GM12878 (cell line): Measurements from ENCODE around the gene C2orf69.

Source experiments
- CBFB ChIP-seq: IDR thresholded peaks from 2 replicates; pipeline ENCODE4 v1.6.1; 2016; ENCODE audit warnings: antibody characterized with exemption, low read depth
- KLF5 ChIP-seq: fragments of 450-650 bp; IDR thresholded peaks from 2 replicates; pipeline ENCODE4 v1.6.1; 2014; ENCODE audit warnings: mild to moderate bottlenecking; ENCODE audit not compliant: partially characterized antibody
- POLR2A ChIP-seq: IDR thresholded peaks from 2 replicates; pipeline ENCODE4 v1.6.1; 2011; ENCODE audit warnings: low read depth, mild to moderate bottlenecking, low read length

DNA sequence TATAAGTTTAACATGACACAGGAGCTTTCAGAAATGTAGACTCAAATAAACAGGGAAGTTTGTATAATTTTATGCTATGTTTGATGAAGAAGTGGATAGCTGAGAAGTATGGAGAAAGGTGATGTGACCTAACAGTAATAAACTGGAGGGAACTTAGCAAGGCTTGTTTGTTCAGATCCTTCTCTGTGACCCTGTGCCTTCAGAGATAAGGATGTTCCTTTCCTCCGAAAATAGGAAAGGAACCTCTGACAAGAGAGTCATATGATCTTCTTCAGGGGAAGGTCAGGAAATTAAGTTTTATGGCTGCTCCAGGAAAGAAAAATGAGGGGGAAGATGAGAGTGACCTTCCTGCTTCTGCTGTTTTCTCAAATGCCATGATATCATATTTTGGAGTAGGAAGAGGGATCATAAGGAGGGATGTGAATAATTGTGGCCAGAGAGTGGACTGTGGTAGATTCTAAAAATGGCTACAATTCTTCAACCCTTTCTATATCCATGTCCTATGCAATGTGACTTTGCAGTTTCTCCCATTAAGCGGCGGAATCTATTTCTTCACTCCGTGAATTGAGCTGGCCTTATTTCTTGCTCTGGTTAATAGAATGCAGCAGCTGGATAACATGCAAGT lies 8.5 kb upstream of the C2orf69 start:
- TF ChIP-seq CBFB (no peak), POLR2A (no peak), KLF5 (no peak)
